Ishikawa (cell line): Measurements from ENCODE around the gene PRPF6.
A peak's percentile ranks its signal among the peaks of the same experiment; 100 is the strongest.

Experiments
- CEBPB ChIP-seq: IDR thresholded peaks from 2 replicates; pipeline ENCODE4 v1.6.1; 2012
- CREB1 ChIP-seq: IDR thresholded peaks from 2 replicates; pipeline ENCODE4 v1.6.1; 2012; ENCODE audit warnings: low read depth
- EGR1 ChIP-seq: IDR thresholded peaks from 2 replicates; pipeline ENCODE4 v1.6.1; 2012
- EP300 ChIP-seq: IDR thresholded peaks from 2 replicates; pipeline ENCODE4 v1.6.1; 2012; ENCODE audit warnings: borderline replicate concordance
- FOXM1 ChIP-seq: IDR thresholded peaks from 2 replicates; pipeline ENCODE4 v1.6.1; 2012; ENCODE audit warnings: low read depth, borderline replicate concordance
- MAX ChIP-seq: IDR thresholded peaks from 2 replicates; pipeline ENCODE4 v1.6.1; 2012
- NFIC ChIP-seq: IDR thresholded peaks from 2 replicates; pipeline ENCODE4 v1.6.1; 2012
- RAD21 ChIP-seq: IDR thresholded peaks from 2 replicates; pipeline ENCODE4 v1.6.1; 2012; ENCODE audit warnings: low read depth
- REST ChIP-seq: IDR thresholded peaks from 2 replicates; pipeline ENCODE4 v1.6.1; 2012; ENCODE audit warnings: low read depth, mild to moderate bottlenecking
- TAF1 ChIP-seq: IDR thresholded peaks from 2 replicates; pipeline ENCODE4 v1.6.1; 2012; ENCODE audit warnings: low read depth, mild to moderate bottlenecking
- TCF12 ChIP-seq: IDR thresholded peaks from 2 replicates; pipeline ENCODE4 v1.6.1; 2012; ENCODE audit warnings: low read depth
- TEAD4 ChIP-seq: IDR thresholded peaks from 2 replicates; pipeline ENCODE4 v1.6.1; 2012
- USF1 ChIP-seq: IDR thresholded peaks from 2 replicates; pipeline ENCODE4 v1.6.1; 2012
- YY1 ChIP-seq: IDR thresholded peaks from 2 replicates; pipeline ENCODE4 v1.6.1; 2012; ENCODE audit warnings: low read depth
- ZBTB7A ChIP-seq: IDR thresholded peaks from 2 replicates; pipeline ENCODE4 v1.6.1; 2012; ENCODE audit warnings: low read depth

The PRPF6 gene

GRCh38 chr20:63957004-63957689, 23.8 kb upstream of the PRPF6 start:
- no peak for TF ChIP-seq USF1
- TF ChIP-seq NFIC = 0 out of 2 replicates have a peak, but pooled peaks have one; percentile 23
- no peak for TF ChIP-seq CREB1
- TF ChIP-seq ZBTB7A = peak; percentile 77

- TF ChIP-seq EGR1 (peak; percentile 90), CREB1 (no peak)
Observed at GRCh38 chr20:63957690-63958441, 23.1 kb upstream of the PRPF6 start.

GRCh38 chr20:63958471-63958870, 22.5 kb upstream of the PRPF6 start:
- TF ChIP-seq MAX (no peak), NFIC (no peak), TEAD4 (no peak), FOXM1 (no peak), EP300 (no peak), TCF12 (no peak), ZBTB7A (no peak), REST (no peak), CREB1 (no peak), USF1 (no peak), EGR1 (no peak), CEBPB (no peak), RAD21 (no peak), YY1 (no peak), TAF1 (no peak)

GRCh38 chr20:63958964-63959698, 21.8 kb upstream of the PRPF6 start:
- no peak for TF ChIP-seq MAX
- no peak for TF ChIP-seq CEBPB
- TF ChIP-seq FOXM1 = no peak
- no peak for TF ChIP-seq EGR1

- TF ChIP-seq EGR1 (no peak), FOXM1 (no peak), CREB1 (no peak), TEAD4 (no peak), REST (no peak), YY1 (no peak), ZBTB7A (no peak), TAF1 (no peak), MAX (no peak), RAD21 (no peak), CEBPB (no peak), EP300 (no peak), USF1 (no peak), TCF12 (no peak), NFIC (no peak)
Observed at GRCh38 chr20:63959699-63960075, 21.2 kb upstream of the PRPF6 start.
